Esophagus muscularis mucosa (tissue), 4 donors: Measurements from ENCODE around the gene DNAJC15. TPM values are rescaled to one million over a fixed set of nuclear protein-coding genes. Genes with fewer than 3 reads are reported as not detected.

ENCODE experiments used
- DNase-seq: peaks from one replicate; pipeline ENCODE4 v3.0.0-alpha.2; 2017; ENCODE audit errors: extremely low spot score
- H3K27ac ChIP-seq, 4 donors: fragments of 200-600 bp; sonication (generic); replicated peaks in 1 of 4; 1 replicate in 3 of 4; 2 replicates in 1 of 4; pipeline ENCODE4 v1.5.1; 2016 to 2019; ENCODE audit warnings: mild to moderate bottlenecking in 1 of 4
- H3K27me3 ChIP-seq, 4 donors: fragments of 200-600 bp; sonication (generic); one replicate each; pipeline versions ENCODE4 v1.5.1 to v1.6.0; 2016 to 2019
- H3K36me3 ChIP-seq, 4 donors: fragments of 200-600 bp; sonication (generic); one replicate each; pipeline ENCODE4 v1.5.1; 2016 to 2019
- H3K4me1 ChIP-seq, 4 donors: fragments of 200-600 bp; sonication (generic); one replicate each; pipeline ENCODE4 v1.5.1; 2016 to 2019
- H3K4me3 ChIP-seq, 4 donors: fragments of 200-600 bp; sonication (generic); 1 replicate in 2 of 4; 2 replicates in 2 of 4; pipeline ENCODE4 v1.5.1; 2016 to 2019; ENCODE audit warnings: mild to moderate bottlenecking in 4 of 4, moderate library complexity in 1 of 4
- H3K9me3 ChIP-seq, 4 donors: fragments of 200-600 bp; sonication (generic); 1 replicate in 3 of 4; 2 replicates in 1 of 4; pipeline ENCODE4 v1.5.1; 2016 to 2019
- CTCF ChIP-seq, 3 experiments: fragments of 200-600 bp in 2 of 3; fragments of 450-650 bp in 1 of 3; sonication (generic) in 2 of 3; IDR thresholded peaks; one replicate each; pipeline ENCODE4 v1.5.1; 2017 to 2019; ENCODE audit warnings: antibody characterized with exemption in 3 of 3, mild to moderate bottlenecking in 2 of 3, moderate library complexity in 1 of 3
- EP300 ChIP-seq: sonication (generic); formaldehyde crosslinking; IDR thresholded peaks from one replicate; pipeline ENCODE4 v1.6.1; 2017; ENCODE audit warnings: antibody characterized with exemption
- POLR2A ChIP-seq: fragments of 450-650 bp; IDR thresholded peaks from one replicate; pipeline ENCODE4 v1.6.1; 2017; ENCODE audit warnings: antibody characterized with exemption, moderate library complexity, mild to moderate bottlenecking, low read depth
- POLR2AphosphoS5 ChIP-seq, 2 donors: sonication (generic); formaldehyde crosslinking; IDR thresholded peaks; one replicate each; pipeline ENCODE4 v1.6.1; 2017; ENCODE audit warnings: antibody characterized with exemption in 2 of 2
- WGBS: methylation state at CpG from one replicate; pipeline ENCODE4 v1.1.5; 2018; 5-methylcytosine and 5-hydroxymethylcytosine counted together
- intact Hi-C: fragments of 100-400 bp; cut with DNase I; formaldehyde crosslinking; loops from one replicate; pipeline ENCODE4 v1.15.1; 2023
- total RNA-seq, 4 donors: library from RNA; depleted of rRNA; stranded (reverse); fragments of >200 nt; gene quantifications; one replicate each; pipeline versions ENCODE4 v1.1.0 to v1.2.1, GENCODE V29; 2016

DNAJC15 gene
- total RNA-seq, 4 donors from 2014 or later = 13.3 to 19.8 (median 13.6) TPM

DNA sequence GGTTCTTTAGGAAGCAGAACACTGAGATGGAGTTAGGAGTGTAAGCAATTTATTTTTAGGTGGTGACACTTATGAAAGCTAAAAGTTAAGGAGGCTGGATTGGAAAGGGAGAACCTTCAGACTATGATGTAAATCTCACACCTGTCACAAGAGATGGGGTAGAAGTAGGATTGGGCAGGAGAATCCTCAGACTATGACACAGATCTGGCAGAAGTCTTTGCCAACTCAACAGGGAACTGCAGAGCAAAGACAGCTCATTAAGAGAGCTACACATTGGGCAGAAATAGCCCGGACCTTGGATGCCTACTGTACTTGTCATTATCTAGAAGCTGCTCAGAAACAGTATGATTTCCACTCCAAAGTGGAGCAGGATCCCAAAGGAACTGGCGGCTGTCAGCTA lies 134.4 kb downstream of the DNAJC15 start:
- TF ChIP-seq POLR2AphosphoS5 (IDR thresholded peaks at IDR 0.05) (no peak), CTCF (IDR thresholded peaks at IDR 0.05) (no peak), EP300 (no peak), POLR2A (no peak)
- Histone ChIP-seq H3K27me3 (no peaks in the 10 kb centered on the region), H3K4me1 (no peaks in the 10 kb centered on the region), H3K4me3 (no peak overlapping the region), H3K36me3 (no peaks in the 10 kb centered on the region), H3K27ac (no peak overlapping the region), H3K9me3 (no peaks in the 10 kb centered on the region)
- peak; percentile 75 for DNase-seq
- WGBS = 85% methylated on average over 1 of the region's 2 CpGs
- intact Hi-C loops = no loop called here

GRCh38 chr13:43158516-43158915 lies 135.1 kb downstream of the DNAJC15 start:
- Histone ChIP-seq H3K4me3 (no peak overlapping the region), H3K4me1 (no peaks in the 10 kb centered on the region), H3K9me3 (no peaks in the 10 kb centered on the region), H3K36me3 (no peaks in the 10 kb centered on the region), H3K27ac (no peak overlapping the region), H3K27me3 (no peaks in the 10 kb centered on the region)
- intact Hi-C loops = no loop called here
- peak; percentile 57 for DNase-seq
- 95% methylated on average over 3 of the region's 3 CpGs for WGBS
- TF ChIP-seq EP300 (no peak), CTCF (IDR thresholded peaks at IDR 0.05) (no peak), POLR2AphosphoS5 (IDR thresholded peaks at IDR 0.05) (no peak), POLR2A (no peak)

- no peak for TF ChIP-seq POLR2A
- no peak for TF ChIP-seq POLR2AphosphoS5 (IDR thresholded peaks at IDR 0.05)
- no peak for TF ChIP-seq EP300
- TF ChIP-seq CTCF (IDR thresholded peaks at IDR 0.05) = no peak
- Histone ChIP-seq H3K4me3 (no peak overlapping the region), H3K36me3 (no peaks in the 10 kb centered on the region), H3K9me3 (no peaks in the 10 kb centered on the region), H3K27ac (no peak overlapping the region), H3K4me1 (no peaks in the 10 kb centered on the region), H3K27me3 (no peaks in the 10 kb centered on the region)
- intact Hi-C loops = no loop called here
- peak; percentile 31 for DNase-seq
- whole genome bisulfite sequencing = 41% methylated on average over 3 of the region's 3 CpGs
Observed at GRCh38 chr13:43159026-43159461, 135.7 kb downstream of the DNAJC15 start.

Other genes with a start within 250 kb of the DNAJC15 start
- not detected for gene FAM216B, start 242.0 kb upstream of the DNAJC15 start, total RNA-seq
- 10 to 100 TPM in 2 of 4 donors, 1 to 10 TPM in 2; 4.6 to 16.3 (median 9.6) TPM for gene EPSTI1, start 31.3 kb upstream of the DNAJC15 start, total RNA-seq